COLO668 (cell line): ENCODE results near the gene OR2F2.

ENCODE experiments used
- DNase-seq: peaks from one replicate; lab custom pipeline; 2025; ENCODE audit not compliant: unreplicated experiment; lab: John Stamatoyannopoulos, UW

The OR2F2 gene

DNA sequence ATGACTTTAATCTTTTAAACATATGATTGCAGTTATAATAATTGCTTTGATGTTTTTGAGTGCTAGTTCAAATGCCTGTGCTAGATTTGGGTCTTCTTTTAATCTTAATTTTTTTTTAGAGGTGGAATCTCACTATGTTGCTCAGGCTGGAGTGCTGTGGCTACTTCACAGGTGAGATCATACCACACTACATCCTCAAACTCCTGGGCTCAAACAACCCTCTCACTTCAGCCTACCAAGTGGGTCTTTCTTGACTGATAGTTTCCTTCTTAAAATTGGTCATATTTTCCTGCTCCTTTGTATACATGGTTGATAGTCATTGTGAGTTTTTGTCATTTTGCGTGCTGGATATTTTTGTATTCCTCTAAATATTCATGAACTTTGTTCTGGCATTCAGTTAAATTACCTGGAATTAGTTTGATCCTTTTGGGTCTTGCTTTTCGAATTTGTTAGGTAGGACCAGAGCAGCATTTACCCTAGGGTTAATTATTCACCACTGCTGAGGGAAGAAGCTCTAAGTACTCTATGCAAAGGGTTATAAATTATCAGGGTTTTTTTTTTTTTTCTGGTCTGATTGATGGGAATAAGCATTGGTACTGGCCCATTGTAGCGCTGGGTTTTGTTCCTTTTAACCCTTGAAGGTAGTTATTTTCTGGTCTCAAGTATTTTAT is 21.0 kb upstream of the OR2F2 start:
- no peak for DNase-seq

DNA sequence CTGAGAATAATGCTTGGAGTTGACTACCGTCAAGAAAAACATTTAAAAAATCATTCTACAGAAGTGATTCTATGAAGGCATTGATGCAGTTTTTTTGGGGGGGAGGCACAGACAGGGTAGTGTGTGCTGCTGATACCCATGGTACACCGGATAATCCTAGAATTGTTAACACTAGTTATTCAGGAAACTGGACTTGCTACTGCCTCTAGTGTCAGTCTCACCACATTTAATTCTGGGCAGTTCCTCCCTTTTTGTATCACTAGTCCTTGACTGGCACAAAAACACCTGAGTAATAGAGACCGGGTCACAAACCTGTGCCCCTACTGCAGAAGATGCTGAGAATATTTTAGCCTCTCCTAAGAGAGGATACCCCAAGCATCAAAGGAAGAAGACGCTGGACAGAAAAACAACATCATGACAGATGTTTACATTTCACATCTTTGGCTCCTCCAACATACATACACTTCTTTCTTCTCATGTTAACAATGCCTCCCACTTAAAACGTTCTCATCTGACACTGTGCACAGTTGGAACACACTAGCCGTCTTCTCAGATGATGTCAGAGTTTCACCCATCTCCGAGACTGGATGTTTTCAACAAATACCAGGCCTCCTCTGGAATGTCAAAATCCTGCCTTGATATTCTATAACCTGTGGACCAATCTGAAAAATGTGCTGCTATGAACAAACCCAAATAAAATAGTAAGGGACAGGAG is 19.9 kb upstream of the OR2F2 start:
- no peak for DNase-seq

- DNase-seq, result no peak
Observed at GRCh38 chr7:143924851-143925250, 10.2 kb upstream of the OR2F2 start.

DNA sequence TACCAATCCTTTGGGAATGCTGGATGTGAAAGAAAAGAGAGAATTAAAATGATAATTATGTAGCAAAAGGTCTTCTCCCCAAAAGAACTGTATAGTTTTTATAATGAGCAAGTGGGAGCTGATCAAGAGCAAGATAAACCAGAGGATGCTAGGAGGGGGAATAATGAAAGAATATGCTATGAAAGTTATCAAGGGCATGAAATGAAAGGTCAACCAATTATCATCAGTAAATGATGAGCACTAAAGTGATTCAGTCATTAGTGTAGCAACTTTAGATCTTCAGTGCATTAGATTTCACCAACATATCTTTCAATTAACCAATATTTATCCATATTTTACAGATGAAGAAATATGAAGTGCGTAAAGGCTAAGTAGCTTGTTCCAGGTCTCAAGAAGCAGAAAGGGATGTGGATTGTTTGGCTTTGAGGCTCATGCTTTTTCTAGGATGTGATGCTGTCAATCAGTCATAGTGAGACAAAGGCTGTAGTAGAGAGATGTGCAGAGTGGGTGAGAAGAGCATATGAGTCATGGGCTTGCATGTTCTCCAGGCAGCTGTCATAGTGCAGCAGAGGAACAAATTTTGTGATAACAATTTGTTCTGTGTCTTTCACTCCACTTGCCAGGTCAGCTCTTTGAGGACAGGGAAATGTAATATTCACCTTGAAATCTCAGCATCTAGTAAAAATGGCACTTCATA is 5.7 kb upstream of the OR2F2 start:
- DNase-seq, result no peak

GRCh38 chr7:143931739-143932138 is 3.3 kb upstream of the OR2F2 start:
- no peak for DNase-seq

- DNase-seq, result no peak
Observed at GRCh38 chr7:143936087-143937009, 1.3 kb downstream of the OR2F2 start.

- DNase-seq, result no peak
Observed at GRCh38 chr7:143938379-143939243, 3.6 kb downstream of the OR2F2 start.

GRCh38 chr7:143945423-143945822 is 10.4 kb downstream of the OR2F2 start:
- DNase-seq, result no peak

GRCh38 chr7:143947111-143947510 is 12.1 kb downstream of the OR2F2 start:
- no peak for DNase-seq

DNA sequence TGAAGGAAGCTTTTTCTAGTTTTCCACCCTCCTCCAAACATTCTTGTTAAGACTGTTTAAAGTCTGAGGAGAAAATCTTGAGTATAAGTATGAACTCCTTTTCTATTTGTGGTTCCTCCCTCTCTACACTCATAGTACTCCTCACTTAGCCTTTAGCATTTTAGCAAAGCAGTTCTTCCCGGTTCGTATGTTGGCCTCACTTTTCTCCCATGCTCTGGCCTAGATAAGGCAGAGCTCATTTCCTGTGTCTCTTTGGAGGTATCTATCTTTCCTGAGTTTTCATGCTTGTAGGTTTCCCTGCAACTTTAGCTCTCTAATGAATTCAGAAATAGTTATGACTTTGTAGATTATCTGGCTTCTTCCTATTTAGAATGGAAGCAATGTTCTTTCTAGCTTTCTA is 13.7 kb downstream of the OR2F2 start:
- no peak for DNase-seq

DNA sequence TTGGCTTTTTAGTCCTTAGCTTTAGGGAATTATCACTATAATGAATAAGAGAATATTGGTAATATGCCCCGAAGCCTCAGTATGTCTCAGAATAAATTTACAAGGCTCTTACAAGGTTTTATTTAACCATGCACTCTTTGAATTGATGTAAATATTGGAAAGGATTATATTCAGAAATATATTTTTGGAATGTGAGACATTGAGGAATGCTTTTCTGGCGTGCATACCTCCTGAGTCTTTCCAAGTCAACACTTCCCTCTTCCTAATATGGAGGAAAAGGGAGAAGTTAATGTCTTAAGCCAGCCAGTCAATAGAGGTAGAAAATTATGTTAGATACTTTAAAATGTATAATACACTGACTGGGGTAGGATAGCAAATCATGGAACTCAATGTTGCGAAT is 18.4 kb downstream of the OR2F2 start:
- DNase-seq, result no peak

DNA sequence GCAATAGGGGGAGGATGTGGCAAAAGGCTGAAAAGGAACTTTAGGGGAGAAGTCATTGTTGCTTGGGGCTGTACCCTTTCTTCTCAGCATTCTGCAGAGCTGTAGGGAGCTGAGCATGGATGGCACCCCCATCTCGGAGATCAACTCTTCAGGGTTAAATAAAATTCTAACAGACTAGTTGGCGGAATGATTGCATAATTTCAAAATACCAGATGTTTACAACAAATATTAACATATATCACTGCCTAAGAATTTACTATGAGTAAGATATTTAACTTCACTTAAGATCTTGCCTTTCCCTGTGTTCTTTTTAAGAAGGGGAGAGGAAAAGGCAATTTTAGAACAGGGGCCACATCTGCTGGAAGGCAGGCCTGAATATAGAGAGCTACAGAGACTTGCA is 19.1 kb downstream of the OR2F2 start:
- no peak for DNase-seq

- no peak for DNase-seq
Observed at GRCh38 chr7:143954544-143954943, 19.5 kb downstream of the OR2F2 start, which contains the start of gene OR2F1. TSS of gene OR2F1 (plus strand) at chr7:143954844. CDS start at chr7:143959971, 5,127 bp downstream.

GRCh38 chr7:143958781-143959180 is 23.7 kb downstream of the OR2F2 start:
- DNase-seq, result no peak

DNA sequence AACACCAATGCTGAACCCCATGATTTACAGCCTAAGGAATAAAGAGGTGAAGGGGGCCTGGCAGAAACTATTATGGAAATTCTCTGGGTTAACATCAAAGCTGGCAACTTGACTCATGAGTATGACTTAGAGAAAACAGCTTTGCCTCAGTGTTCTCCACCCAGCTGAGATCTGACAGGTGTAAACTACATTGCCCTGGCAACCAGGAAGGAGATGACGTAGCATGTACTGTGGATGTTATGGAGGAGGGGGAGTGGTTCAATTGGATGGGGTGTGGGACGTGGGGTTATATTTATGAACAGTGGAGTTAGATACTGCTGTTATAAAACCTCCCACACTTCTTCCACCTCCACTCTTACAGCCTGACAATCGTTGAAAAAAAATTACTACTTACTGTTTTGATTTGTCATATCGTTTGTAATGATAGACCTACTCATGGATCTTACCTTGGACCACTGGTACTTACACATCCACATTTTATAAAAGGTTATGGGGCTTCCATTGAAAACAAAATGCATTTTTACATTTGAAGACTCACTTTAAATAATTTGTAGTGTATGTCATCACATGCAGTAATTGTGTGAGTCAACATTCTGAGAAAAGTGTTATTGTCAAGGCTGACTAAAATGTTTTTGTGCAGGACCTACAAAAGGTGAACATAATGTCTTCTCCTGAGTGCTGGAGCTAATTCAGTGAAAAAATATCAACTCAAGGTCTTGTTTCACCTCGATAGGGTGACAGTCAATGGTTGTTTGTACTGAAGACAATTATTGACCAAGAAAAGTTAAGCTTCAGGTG is 26.0 kb downstream of the OR2F2 start:
- DNase-seq, result no peak

- DNase-seq, result no peak
Observed at GRCh38 chr7:143965280-143965679, 30.2 kb downstream of the OR2F2 start.

DNA sequence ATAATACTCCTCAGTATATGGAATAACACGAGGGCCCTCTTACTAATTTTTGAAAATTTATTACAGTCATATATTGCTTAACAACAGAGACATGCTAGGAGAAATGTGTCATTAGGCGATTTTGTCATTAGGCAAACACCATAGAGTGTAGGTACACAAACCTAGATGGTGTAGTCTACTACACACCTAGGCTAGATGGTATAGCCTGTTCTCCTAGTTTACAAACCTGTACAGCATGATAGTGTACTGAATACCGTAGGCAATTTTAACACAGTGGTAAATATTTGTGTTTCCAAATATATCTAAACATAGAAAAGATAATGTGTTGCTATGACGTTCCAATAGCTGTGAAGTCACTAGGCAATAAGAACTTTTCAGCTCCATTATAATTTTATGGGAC is 32.4 kb downstream of the OR2F2 start:
- DNase-seq, result no peak

DNA sequence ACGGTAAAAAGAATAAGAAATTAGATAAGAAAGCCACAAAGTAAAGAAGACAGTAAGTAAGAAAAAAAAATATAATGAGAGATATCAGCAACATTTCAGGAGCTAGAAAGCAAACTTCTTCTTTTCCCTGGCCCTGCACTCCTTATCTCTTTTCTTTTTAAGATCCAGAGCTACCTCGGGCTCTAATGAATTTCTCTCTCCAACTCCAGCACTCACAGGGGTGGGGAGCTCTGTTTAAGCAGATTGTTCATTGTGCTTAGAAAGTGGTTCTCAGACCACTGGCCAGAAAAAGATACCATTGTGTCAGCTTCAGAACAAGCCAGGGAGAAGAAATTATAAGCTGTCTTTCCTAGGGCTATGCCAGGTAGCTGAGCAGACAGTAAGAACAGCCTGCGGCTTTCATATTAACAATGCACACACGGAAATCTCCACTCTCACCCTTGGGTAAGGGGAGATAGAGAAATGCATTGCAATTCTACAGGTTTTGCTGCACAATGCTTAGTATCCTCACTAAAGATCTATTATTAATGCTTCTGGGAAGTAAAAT is 38.9 kb downstream of the OR2F2 start:
- DNase-seq, result no peak

DNA sequence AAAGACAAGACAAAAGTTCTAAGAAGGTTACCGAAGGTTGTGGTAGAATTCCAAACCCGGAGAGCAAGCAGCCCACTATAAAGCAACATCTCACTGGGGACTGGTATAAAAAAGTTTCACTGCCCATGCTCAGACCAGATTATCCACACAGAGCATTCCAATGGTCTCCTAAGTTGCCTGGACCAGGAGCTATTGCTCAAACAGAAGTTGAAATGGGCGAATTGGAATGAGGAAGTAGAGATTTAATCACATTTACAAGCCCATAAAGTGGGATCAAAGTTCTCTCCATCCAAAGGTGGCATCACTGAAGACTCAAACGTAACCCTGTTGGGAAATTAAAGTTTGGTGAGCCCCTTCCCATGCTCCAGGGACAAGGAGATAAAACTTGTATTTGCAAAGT is 39.4 kb downstream of the OR2F2 start:
- no peak for DNase-seq
